ENCODE data around the gene CATSPER3.

DNA sequence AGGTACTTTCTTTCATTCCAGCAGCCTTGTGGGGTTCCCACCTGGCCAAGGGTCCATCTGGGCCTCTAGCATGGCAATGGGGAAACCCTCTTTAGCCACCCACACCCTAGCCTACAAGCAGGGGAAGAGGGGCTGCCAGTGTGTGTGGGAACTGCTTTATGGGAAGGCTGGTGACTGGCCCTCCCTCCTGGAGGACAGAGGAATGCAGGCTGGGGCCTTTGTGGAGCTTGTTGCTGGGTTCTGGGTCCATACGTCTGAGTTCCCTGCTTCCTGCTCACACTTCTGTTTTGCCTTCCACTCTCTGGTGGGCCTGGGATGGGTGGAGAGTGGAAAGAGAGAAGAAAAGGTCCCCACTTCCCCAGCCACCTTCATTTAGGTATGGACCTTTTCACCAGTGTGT, 81.2 kb downstream of the CATSPER3 start:
- TF ChIP-seq, protein P1, sequence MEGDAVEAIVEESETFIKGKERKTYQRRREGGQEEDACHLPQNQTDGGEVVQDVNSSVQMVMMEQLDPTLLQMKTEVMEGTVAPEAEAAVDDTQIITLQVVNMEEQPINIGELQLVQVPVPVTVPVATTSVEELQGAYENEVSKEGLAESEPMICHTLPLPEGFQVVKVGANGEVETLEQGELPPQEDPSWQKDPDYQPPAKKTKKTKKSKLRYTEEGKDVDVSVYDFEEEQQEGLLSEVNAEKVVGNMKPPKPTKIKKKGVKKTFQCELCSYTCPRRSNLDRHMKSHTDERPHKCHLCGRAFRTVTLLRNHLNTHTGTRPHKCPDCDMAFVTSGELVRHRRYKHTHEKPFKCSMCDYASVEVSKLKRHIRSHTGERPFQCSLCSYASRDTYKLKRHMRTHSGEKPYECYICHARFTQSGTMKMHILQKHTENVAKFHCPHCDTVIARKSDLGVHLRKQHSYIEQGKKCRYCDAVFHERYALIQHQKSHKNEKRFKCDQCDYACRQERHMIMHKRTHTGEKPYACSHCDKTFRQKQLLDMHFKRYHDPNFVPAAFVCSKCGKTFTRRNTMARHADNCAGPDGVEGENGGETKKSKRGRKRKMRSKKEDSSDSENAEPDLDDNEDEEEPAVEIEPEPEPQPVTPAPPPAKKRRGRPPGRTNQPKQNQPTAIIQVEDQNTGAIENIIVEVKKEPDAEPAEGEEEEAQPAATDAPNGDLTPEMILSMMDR (conservative IDR thresholded peaks at IDR 0.05) = no peak
- TF ChIP-seq EZH2 (IDR thresholded peaks at IDR 0.05; ENCODE audit: low read depth) = no peak

Measured in PC-9 (cell line).